ENCODE measurements around the gene JPH3.

DNA sequence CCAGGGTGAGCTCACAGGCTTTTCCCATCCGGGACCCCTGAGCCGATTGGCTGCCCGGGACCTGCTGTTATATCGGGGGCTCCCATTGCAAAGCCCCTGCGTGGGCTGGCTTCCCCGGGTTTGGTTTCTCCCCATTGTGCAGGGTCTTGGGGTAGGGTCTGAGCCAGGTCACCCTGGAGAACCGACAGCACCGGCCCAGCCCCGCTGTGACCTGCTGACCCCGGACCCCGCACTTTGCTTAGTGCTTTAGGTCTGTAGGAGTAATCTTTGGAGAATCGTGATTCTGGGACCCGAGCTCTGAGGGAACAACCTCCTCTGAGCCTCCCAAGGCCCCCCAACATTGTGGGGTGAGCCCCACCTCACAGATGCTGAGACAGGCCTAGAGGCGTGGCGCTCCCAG is 62.9 kb downstream of the JPH3 start:
- TF ChIP-seq, protein P1, sequence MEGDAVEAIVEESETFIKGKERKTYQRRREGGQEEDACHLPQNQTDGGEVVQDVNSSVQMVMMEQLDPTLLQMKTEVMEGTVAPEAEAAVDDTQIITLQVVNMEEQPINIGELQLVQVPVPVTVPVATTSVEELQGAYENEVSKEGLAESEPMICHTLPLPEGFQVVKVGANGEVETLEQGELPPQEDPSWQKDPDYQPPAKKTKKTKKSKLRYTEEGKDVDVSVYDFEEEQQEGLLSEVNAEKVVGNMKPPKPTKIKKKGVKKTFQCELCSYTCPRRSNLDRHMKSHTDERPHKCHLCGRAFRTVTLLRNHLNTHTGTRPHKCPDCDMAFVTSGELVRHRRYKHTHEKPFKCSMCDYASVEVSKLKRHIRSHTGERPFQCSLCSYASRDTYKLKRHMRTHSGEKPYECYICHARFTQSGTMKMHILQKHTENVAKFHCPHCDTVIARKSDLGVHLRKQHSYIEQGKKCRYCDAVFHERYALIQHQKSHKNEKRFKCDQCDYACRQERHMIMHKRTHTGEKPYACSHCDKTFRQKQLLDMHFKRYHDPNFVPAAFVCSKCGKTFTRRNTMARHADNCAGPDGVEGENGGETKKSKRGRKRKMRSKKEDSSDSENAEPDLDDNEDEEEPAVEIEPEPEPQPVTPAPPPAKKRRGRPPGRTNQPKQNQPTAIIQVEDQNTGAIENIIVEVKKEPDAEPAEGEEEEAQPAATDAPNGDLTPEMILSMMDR (IDR thresholded peaks at IDR 0.05; ENCODE audit: low read depth, low read length, poor library complexity, severe bottlenecking), result no peak
- TF ChIP-seq EZH2phosphoT487 (IDR thresholded peaks at IDR 0.05; ENCODE audit: borderline replicate concordance, low read length), result no peak

Measured in DOHH2 (cell line).